CD4-positive, alpha-beta T cell treated with Interleukin-10 for 1 hour (primary cell): ENCODE data around the gene TCF7L1.
"Not testable (repeated sequence)": the region's sequence is repeated elsewhere in the genome, so short reads cannot be mapped to it uniquely, and the experiment has no call there.

Experiments used
- DNase-seq: peaks from one replicate; pipeline ENCODE4 v3.0.0-alpha.2; 2020

Gene TCF7L1

GRCh38 chr2:85302121-85302520 is 168.9 kb downstream of the TCF7L1 start:
- DNase-seq = no peak

GRCh38 chr2:85303780-85304531 is 170.8 kb downstream of the TCF7L1 start:
- no peak for DNase-seq

GRCh38 chr2:85307527-85307897 is 174.3 kb downstream of the TCF7L1 start:
- no peak for DNase-seq

- no peak for DNase-seq
Measured at GRCh38 chr2:85308201-85308600, 175.0 kb downstream of the TCF7L1 start.

GRCh38 chr2:85308896-85309555 is 175.8 kb downstream of the TCF7L1 start:
- no peak for DNase-seq

- peak; percentile 21 for DNase-seq
Measured at GRCh38 chr2:85309699-85310321, 176.6 kb downstream of the TCF7L1 start.

- no peak for DNase-seq
Measured at GRCh38 chr2:85310330-85310729, 177.1 kb downstream of the TCF7L1 start.

GRCh38 chr2:85312404-85312803 is 179.2 kb downstream of the TCF7L1 start:
- no peak for DNase-seq

- DNase-seq = no peak
Measured at GRCh38 chr2:85314884-85315242, 181.7 kb downstream of the TCF7L1 start.

GRCh38 chr2:85315921-85316320 is 182.7 kb downstream of the TCF7L1 start:
- not testable (repeated sequence) for DNase-seq

GRCh38 chr2:85318222-85319074 is 185.3 kb downstream of the TCF7L1 start:
- DNase-seq = peak; percentile 22

GRCh38 chr2:85319796-85320195 is 186.6 kb downstream of the TCF7L1 start:
- DNase-seq = no peak

GRCh38 chr2:85323351-85323987 is 190.3 kb downstream of the TCF7L1 start:
- DNase-seq = no peak

- DNase-seq = not testable (repeated sequence)
Measured at GRCh38 chr2:85323988-85324367, 190.8 kb downstream of the TCF7L1 start.

GRCh38 chr2:85324639-85325465 is 191.7 kb downstream of the TCF7L1 start:
- no peak for DNase-seq

- DNase-seq = no peak
Measured at GRCh38 chr2:85325466-85325811, 192.2 kb downstream of the TCF7L1 start.

- peak; percentile 63 for DNase-seq
Measured at GRCh38 chr2:85326406-85327159, 193.4 kb downstream of the TCF7L1 start.

- DNase-seq = peak; percentile 52
Measured at GRCh38 chr2:85327160-85327821, 194.1 kb downstream of the TCF7L1 start.

- peak; percentile 93 for DNase-seq
Measured at GRCh38 chr2:85327822-85328617, 194.8 kb downstream of the TCF7L1 start, which contains the start of gene TGOLN2. TSS of gene TGOLN2 (minus strand) at chr2:85327989. CDS start at chr2:85327962, 27 bp downstream.
